ENCODE results near the gene SPATS1.

GRCh38 chr6:44363377-44363926 is 21.0 kb downstream of the SPATS1 start:
- TF ChIP-seq POLR2A (IDR thresholded peaks at IDR 0.05), result no peak
- no peak for TF ChIP-seq CTCF (IDR thresholded peaks at IDR 0.05)
